GM03348 (cell line): ENCODE data around the gene ATG9B.
"Not testable (repeated sequence)": the region's sequence is repeated elsewhere in the genome, so short reads cannot be mapped to it uniquely, and the experiment has no call there.

Experiments
- DNase-seq: peaks from one replicate; pipeline ENCODE4 v3.0.0; 2012; ENCODE audit warnings: low spot score

The ATG9B gene

GRCh38 chr7:151038951-151039849 lies 14.9 kb upstream of the ATG9B start:
- peak; percentile 88 for DNase-seq

- no peak for DNase-seq
Observed at GRCh38 chr7:151035902-151036301, 11.6 kb upstream of the ATG9B start.

- no peak for DNase-seq
Observed at GRCh38 chr7:151035026-151035717, 10.9 kb upstream of the ATG9B start.

- no peak for DNase-seq
Observed at GRCh38 chr7:151034312-151035025, 10.2 kb upstream of the ATG9B start.

- DNase-seq = no peak
Observed at GRCh38 chr7:151033864-151034249, 9.6 kb upstream of the ATG9B start.

- no peak for DNase-seq
Observed at GRCh38 chr7:151032936-151033863, 8.9 kb upstream of the ATG9B start.

- DNase-seq = no peak
Observed at GRCh38 chr7:151031011-151031410, 6.7 kb upstream of the ATG9B start.

- no peak for DNase-seq
Observed at GRCh38 chr7:151028948-151029501, 4.7 kb upstream of the ATG9B start.

GRCh38 chr7:151028131-151028947 lies 4.0 kb upstream of the ATG9B start, which contains the start of gene ABCB8:
TSS of gene ABCB8 (plus strand) at chr7:151028450. CDS start at chr7:151028516, 66 bp downstream.
- peak; percentile 100 for DNase-seq

- not testable (repeated sequence) for DNase-seq
Observed at GRCh38 chr7:151027728-151028130, 3.4 kb upstream of the ATG9B start.

- DNase-seq = not testable (repeated sequence)
Observed at GRCh38 chr7:151026771-151027727, 2.8 kb upstream of the ATG9B start.

- DNase-seq = no peak
Observed at GRCh38 chr7:151025924-151026671, 1.8 kb upstream of the ATG9B start.

- no peak for DNase-seq
Observed at GRCh38 chr7:151023232-151023631, 1.1 kb downstream of the ATG9B start.

- no peak for DNase-seq
Observed at GRCh38 chr7:151020231-151020630, 4.1 kb downstream of the ATG9B start.

- DNase-seq = no peak
Observed at GRCh38 chr7:151019130-151019447, 5.2 kb downstream of the ATG9B start.

GRCh38 chr7:151018421-151019129 lies 5.7 kb downstream of the ATG9B start:
- no peak for DNase-seq

- DNase-seq = peak; percentile 84
Observed at GRCh38 chr7:151017953-151018420, 6.3 kb downstream of the ATG9B start.
